GM21576 (cell line): Measurements from ENCODE around the gene MINPP1.

Source experiments
- ATAC-seq: cut with Tn5 transposase; IDR thresholded peaks from one replicate; pipeline ENCODE4 v1.9.1; 2021; ENCODE audit warnings: mild to moderate bottlenecking, moderate library complexity; ENCODE audit not compliant: unreplicated experiment

The MINPP1 gene

GRCh38 chr10:87519582-87519981 lies 14.9 kb downstream of the MINPP1 start:
- ATAC-seq: peak; percentile 67

GRCh38 chr10:87523731-87524130 lies 19.0 kb downstream of the MINPP1 start:
- ATAC-seq: no peak

DNA sequence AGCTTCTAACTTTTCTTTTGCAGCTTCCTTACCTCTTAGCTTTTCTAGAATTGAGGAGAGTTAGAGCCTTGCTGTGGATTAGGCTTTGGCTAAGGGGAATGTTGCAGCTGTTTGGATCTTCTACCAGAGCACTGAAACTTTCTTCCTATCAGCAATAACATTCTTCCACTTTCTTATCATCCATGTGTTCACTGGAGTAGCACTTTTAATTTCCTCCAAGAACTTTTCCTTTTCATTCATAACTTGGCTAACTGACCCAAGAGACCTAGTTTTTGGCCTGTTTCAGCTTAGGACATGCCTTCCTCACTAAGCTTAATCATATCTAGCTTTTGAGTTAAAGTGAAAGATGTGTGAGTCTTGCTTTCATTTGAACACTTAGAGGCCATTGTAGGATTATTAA lies 19.6 kb downstream of the MINPP1 start:
- no peak for ATAC-seq

GRCh38 chr10:87531908-87532622 lies 27.4 kb downstream of the MINPP1 start:
- no peak for ATAC-seq

DNA sequence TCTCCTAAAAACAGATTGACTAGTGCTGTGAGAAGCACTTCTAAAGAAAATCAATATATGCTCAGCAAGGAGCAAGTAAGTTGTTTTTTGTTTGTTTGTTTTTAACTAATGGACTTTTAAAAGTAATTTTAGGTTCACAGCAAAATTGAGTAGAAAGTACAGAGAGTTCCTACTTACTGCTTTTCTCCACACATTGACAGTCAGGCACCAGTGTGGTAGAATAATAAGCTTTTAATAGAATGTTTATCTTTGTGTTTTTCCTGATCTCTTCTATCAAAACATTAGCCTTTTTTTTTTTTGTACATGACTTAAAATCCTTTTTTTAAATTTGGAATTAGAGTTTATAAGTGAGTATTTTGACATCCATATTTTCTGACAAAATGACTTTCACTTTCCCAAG lies 28.0 kb downstream of the MINPP1 start:
- ATAC-seq: no peak

- peak; percentile 60 for ATAC-seq
Observed at GRCh38 chr10:87534173-87534858, 29.6 kb downstream of the MINPP1 start.

DNA sequence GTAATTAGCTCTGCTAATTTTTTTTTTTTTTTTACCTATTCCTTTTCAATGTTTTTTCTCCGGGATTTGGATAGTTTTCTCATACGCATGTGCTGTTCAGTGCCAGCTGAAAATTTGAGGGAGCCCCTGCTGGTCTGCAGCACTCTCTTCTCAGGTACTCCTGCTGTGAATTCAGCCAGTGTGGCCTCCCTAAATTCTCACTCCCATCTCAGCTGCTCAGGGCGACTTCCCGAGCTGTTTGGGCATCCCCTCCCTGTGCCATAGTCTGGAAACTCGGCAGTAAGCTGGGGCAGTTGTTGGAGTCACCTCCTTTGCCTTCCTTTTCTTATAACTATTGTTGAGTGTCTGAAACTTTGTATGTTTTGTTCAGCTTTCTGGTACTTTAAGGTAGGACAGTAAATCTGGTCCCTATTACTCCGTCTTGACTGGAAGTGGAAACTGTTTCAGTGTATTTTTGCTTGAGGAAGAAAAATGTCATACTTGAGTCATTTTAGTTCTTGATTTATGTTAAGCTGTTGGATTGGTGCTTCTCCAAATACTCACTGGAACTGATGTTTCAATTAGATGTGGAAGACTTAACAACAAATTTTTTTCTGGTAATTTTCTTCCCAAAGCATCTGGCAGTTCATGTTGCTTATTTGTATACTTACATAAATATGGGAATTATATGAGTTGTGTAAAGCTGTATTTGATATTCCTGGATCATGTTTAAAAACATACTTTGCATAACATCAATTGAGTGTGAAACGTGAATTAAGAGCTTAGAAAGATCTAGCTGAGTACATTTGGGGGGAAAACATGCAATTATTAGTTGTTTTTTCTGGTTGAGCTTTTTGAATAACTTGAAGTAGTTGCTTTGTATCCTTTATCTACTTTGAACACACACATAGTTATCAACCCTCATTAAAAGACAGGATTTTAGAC lies 33.7 kb downstream of the MINPP1 start:
- no peak for ATAC-seq

DNA sequence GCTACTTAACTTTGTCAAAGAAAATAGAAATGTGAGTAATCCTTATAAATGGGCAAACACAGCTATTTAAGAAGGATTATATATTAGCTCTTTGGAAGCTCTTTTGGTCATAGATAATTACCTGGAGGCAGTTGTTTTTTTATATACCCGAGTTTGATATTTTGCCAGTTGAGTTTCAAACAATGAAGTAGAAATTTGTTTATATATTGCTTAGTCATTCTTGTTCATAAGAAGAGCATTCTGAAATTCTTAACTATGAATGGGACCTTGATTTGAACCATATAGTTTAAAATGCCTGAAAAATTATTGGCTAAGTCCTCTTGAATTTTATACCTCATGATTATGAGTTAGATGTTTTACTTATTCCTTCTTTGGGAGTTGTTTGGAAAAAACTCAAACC lies 36.4 kb downstream of the MINPP1 start:
- no peak for ATAC-seq

- no peak for ATAC-seq
Observed at GRCh38 chr10:87544721-87545120, 40.0 kb downstream of the MINPP1 start.

- no peak for ATAC-seq
Observed at GRCh38 chr10:87545783-87546182, 41.1 kb downstream of the MINPP1 start.

- ATAC-seq: no peak
Observed at GRCh38 chr10:87546210-87546609, 41.5 kb downstream of the MINPP1 start.

DNA sequence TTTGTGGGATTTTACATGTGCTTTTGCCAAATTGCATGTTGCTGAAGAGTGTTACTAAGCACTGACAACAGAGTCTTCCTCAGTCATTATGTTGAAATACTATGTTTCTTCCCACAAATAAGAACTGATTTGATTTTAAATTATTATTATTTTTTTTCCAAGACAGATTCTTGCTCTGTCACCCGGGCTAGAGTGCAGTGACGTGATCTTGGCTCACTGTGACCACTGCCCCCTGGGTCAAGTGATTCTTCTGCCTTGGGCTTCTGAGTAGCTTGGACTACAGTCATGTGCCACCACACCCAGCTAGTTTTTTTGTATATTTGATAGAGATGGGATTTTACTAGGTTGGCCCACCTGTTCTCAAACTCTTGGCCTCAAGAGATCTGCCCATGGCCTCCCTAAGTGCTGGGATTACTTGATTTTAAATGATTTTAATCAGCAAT lies 42.3 kb downstream of the MINPP1 start:
- ATAC-seq: no peak

- ATAC-seq: no peak
Observed at GRCh38 chr10:87547734-87548311, 43.1 kb downstream of the MINPP1 start.

DNA sequence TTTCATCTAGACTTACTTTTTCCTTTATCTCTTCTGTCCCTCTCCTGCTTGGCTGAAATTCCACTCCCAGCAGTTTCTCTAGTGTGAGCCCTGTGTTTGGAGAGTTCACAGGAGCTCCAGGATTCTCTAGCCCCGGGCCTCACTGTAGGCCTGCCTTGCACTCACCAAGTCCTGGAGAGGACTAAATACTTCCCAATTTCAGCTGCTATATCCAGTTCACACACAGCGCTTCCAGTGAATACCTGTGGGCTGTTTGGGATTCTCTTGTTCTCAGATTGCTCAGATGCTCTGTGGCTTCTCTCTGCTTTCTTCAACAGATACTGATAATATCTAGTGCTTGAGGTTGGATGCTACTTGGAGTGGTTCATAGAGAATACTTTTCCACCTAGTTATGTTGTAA lies 46.0 kb downstream of the MINPP1 start:
- ATAC-seq: no peak

DNA sequence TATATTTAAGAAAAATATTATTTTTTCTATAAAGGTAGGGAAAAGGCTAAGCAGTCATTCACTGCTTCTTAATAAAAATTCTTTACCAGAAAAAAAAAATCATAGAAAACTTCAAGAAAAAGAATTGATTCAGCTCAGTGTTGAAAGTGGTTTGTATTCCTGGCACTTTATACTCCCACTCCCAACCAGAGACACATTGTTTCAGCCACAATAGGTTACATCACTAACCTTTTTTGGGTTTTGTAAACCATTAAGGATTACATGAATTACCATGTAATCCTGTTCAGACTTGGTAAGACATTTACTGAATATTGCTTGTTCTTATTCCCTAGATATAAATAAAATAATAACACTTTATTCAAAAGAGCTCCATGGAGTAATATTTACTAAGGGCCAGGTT lies 46.6 kb downstream of the MINPP1 start:
- no peak for ATAC-seq

DNA sequence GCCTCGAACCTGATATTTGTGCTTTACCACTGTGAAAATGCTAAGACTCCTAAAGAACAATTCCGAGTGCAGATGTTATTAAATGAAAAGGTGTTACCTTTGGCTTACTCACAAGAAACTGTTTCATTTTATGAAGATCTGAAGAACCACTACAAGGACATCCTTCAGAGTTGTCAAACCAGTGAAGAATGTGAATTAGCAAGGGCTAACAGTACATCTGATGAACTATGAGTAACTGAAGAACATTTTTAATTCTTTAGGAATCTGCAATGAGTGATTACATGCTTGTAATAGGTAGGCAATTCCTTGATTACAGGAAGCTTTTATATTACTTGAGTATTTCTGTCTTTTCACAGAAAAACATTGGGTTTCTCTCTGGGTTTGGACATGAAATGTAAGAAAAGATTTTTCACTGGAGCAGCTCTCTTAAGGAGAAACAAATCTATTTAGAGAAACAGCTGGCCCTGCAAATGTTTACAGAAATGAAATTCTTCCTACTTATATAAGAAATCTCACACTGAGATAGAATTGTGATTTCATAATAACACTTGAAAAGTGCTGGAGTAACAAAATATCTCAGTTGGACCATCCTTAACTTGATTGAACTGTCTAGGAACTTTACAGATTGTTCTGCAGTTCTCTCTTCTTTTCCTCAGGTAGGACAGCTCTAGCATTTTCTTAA lies 47.7 kb downstream of the MINPP1 start:
- ATAC-seq: no peak

DNA sequence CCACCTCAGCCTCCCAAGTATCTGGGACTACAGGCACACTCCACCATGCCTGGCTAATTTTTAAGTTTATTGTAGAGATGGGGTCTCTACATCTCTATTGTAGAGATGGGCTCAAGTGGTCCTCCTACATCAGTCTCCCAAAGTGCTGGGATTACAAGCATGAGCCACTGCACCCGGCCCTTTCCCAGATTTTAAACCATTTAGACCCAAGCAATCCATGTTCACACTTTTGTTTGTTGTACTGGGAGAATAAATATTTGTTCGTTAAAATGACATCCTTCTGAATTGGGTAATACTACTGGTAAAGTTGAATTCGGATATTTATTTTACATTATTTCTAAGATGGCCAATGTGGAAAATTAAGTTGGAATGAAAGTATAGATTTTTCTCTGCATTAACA lies 52.7 kb downstream of the MINPP1 start:
- no peak for ATAC-seq

DNA sequence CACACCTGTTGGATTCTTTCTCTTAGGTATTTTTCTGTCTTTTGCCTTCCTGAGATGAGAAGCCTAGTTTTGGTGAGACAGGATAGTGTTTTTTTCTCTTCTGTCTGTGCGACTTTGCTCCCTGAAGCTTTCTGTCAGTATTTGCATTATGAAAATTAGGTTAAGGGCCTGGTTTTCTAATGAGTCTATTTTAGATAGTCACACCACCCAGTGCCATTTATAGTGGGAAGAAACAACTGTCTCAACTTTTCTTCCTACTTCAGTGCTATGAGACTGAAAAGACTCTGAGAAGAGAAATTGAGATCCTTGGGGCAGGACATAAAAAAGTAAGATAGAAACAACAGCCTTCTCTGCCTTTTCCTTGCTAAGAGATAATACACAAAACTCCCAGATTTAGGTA lies 53.6 kb downstream of the MINPP1 start:
- ATAC-seq: no peak

GRCh38 chr10:87559392-87559791 lies 54.7 kb downstream of the MINPP1 start:
- ATAC-seq: no peak

DNA sequence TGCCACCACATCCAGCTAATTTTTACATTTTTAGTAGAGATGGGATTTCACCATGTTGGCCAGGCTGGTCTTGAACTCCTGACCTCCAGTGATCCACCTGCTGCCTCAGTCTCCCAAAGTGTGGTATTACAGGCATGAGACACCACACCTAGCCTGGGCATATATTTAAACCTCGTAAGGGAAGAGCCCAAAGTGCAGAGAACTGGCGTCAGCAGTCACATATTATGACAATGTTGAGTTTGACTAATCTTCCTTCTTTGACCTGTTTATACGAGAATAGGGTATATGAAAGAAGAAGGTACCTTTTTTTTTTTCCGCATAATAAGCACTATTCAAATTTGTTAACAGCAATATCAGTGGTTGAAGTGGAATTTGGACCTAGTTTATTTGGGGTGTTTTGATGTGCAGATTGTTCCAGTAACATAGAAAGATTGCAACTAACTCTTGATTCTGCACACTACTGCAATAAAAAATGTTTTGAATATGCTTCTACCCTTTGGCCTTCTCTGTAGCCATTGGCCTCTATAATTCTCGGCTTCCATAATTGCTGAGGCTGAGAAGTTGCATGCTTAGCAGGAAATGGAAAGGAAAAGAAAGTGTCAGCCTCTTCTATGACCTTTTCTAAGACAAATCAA lies 55.9 kb downstream of the MINPP1 start:
- no peak for ATAC-seq
